CD14-positive monocyte (primary cell): Measurements from ENCODE around the gene RBBP6. TPM values are rescaled to one million over a fixed set of nuclear protein-coding genes. Genes with fewer than 3 reads are reported as not detected.
A peak's percentile ranks its signal among the peaks of the same experiment; 100 is the strongest.

Experiments
- DNase-seq, 3 donors: peaks; one replicate each; pipeline ENCODE4 v3.0.0-alpha.2; 2011 to 2022
- H2AFZ ChIP-seq: 2 replicates; pipeline ENCODE4 v1.6.0; 2012; ENCODE audit warnings: mild to moderate bottlenecking, low read depth, low read length, inconsistent platforms; ENCODE audit not compliant: insufficient read depth, poor library complexity, severe bottlenecking
- H3K27ac ChIP-seq, 2 donors: 1 replicate in 1 of 2; 2 replicates in 1 of 2; pipeline ENCODE4 v1.5.1; 2012 to 2013; ENCODE audit warnings: low read length in 2 of 2, control low read depth in 1 of 2, inconsistent platforms in 1 of 2, low read depth in 1 of 2, mild to moderate bottlenecking in 1 of 2
- H3K27me3 ChIP-seq, 2 donors: one replicate each; pipeline versions ENCODE4 v1.6.0 to v1.6.1; 2011 to 2013; ENCODE audit warnings: low read length in 2 of 2; ENCODE audit not compliant: control insufficient read depth in 2 of 2, insufficient read depth in 2 of 2
- H3K36me3 ChIP-seq, 2 donors: replicated peaks in 1 of 2; 1 replicate in 1 of 2; 2 replicates in 1 of 2; pipeline versions ENCODE4 v1.5.1 to v1.6.1; 2012 to 2013; ENCODE audit warnings: low read length in 2 of 2, control low read depth in 1 of 2, inconsistent platforms in 1 of 2, mild to moderate bottlenecking in 1 of 2; ENCODE audit not compliant: insufficient read depth in 2 of 2, control insufficient read depth in 1 of 2
- H3K4me1 ChIP-seq, 2 donors: 1 replicate in 1 of 2; 2 replicates in 1 of 2; pipeline versions ENCODE4 v1.5.1 to v1.6.1; 2012 to 2013; ENCODE audit warnings: low read length in 2 of 2, control low read depth in 1 of 2, inconsistent platforms in 1 of 2, mild to moderate bottlenecking in 1 of 2, moderate library complexity in 1 of 2; ENCODE audit not compliant: insufficient read depth in 2 of 2, control insufficient read depth in 1 of 2
- H3K4me2 ChIP-seq: replicated peaks from 2 replicates; pipeline ENCODE3; 2012; ENCODE audit warnings: low read length, moderate library complexity, mild to moderate bottlenecking; ENCODE audit not compliant: poor library complexity, severe bottlenecking; ENCODE audit errors: extremely low read depth
- H3K4me3 ChIP-seq, 3 experiments: fragments of 200-600 bp in 1 of 3; sonication (generic) in 1 of 3; replicated peaks in 1 of 3; 1 replicate in 2 of 3; 2 replicates in 1 of 3; pipeline ENCODE4 v1.5.1; 2011 to 2013; ENCODE audit warnings: low read length in 3 of 3, mild to moderate bottlenecking in 3 of 3, control low read depth in 2 of 3, low read depth in 2 of 3, inconsistent platforms in 1 of 3, moderate library complexity in 1 of 3
- H3K79me2 ChIP-seq: 2 replicates; pipeline ENCODE4 v1.6.0; 2012; ENCODE audit warnings: mild to moderate bottlenecking, control low read depth, inconsistent platforms, low read length, moderate library complexity; ENCODE audit not compliant: insufficient read depth
- H3K9ac ChIP-seq: 2 replicates; pipeline ENCODE4 v1.6.0; 2017; ENCODE audit warnings: low read length, mild to moderate bottlenecking; ENCODE audit not compliant: insufficient read depth, poor library complexity, severe bottlenecking
- H3K9me3 ChIP-seq, 2 donors: replicated peaks in 1 of 2; 1 replicate in 1 of 2; 2 replicates in 1 of 2; pipeline versions ENCODE4 v1.5.1 to v1.6.1; 2012 to 2013; ENCODE audit warnings: low read length in 2 of 2, control low read depth in 1 of 2; ENCODE audit not compliant: control insufficient read depth in 1 of 2, insufficient read depth in 1 of 2
- H4K20me1 ChIP-seq: 2 replicates; pipeline ENCODE4 v1.6.0; 2012; ENCODE audit warnings: mild to moderate bottlenecking, low read length, control low read depth, moderate library complexity; ENCODE audit not compliant: insufficient read depth
- H3K27ac Mint-ChIP-seq, 7 donors: one replicate each; pipeline ENCODE4 v1.8.0; 2020; ENCODE audit warnings: mild to moderate bottlenecking in 7 of 7, mixed read lengths in 7 of 7, moderate library complexity in 6 of 7, inconsistent platforms in 2 of 7
- H3K27me3 Mint-ChIP-seq, 3 donors: one replicate each; pipeline ENCODE4 v1.8.0; 2021 to 2022; ENCODE audit warnings: low read depth in 3 of 3, mild to moderate bottlenecking in 3 of 3, mixed read lengths in 3 of 3, moderate library complexity in 3 of 3, inconsistent platforms in 1 of 3
- H3K36me3 Mint-ChIP-seq, 2 donors: one replicate each; pipeline ENCODE4 v1.8.0; 2020; ENCODE audit warnings: mixed read lengths in 2 of 2, inconsistent platforms in 1 of 2, mild to moderate bottlenecking in 1 of 2
- H3K4me1 Mint-ChIP-seq: one replicate; pipeline ENCODE4 v1.8.0; 2020; ENCODE audit warnings: mild to moderate bottlenecking, mixed read lengths
- H3K4me3 Mint-ChIP-seq, 2 donors: one replicate each; pipeline ENCODE4 v1.8.0; 2020; ENCODE audit warnings: mild to moderate bottlenecking in 2 of 2, mixed read lengths in 2 of 2, moderate library complexity in 1 of 2
- H3K9me3 Mint-ChIP-seq, 7 donors: one replicate each; pipeline ENCODE4 v1.8.0; 2020 to 2022; ENCODE audit warnings: mixed read lengths in 7 of 7, mild to moderate bottlenecking in 6 of 7, moderate library complexity in 6 of 7, inconsistent platforms in 2 of 7
- WGBS: methylation state at CpG from one replicate; pipeline ENCODE4 v1.1.5; 2013; ENCODE audit warnings: missing lambda C conversion rate; ENCODE audit not compliant: insufficient coverage; 5-methylcytosine and 5-hydroxymethylcytosine counted together
- intact Hi-C, 2 donors: fragments of 100-400 bp; cut with micrococcal nuclease; formaldehyde crosslinking; loops; one replicate each; pipeline versions ENCODE4 v1.15.0 to v1.15.1; 2023
- polyA plus RNA-seq, 3 donors: library from polyadenylated mRNA; depleted of rRNA in 1 of 3; unstranded in 2 of 3; stranded (reverse) in 1 of 3; fragments of 300-500 nt in 2 of 3; fragments of >200 nt in 1 of 3; fragmentation: Illumina TruSeq in 2 of 3; gene quantifications; 1 replicate in 2 of 3; 2 replicates in 1 of 3; pipeline ENCODE4 v1.2.3, GENCODE V29; 2012 to 2021
- TF ChIP-seq, protein P1 (sequence below): fragments of 200-600 bp; IDR thresholded peaks from one replicate; pipeline ENCODE4 v1.8.0; 2022; ENCODE audit warnings: antibody characterized with exemption, mild to moderate bottlenecking

RBBP6 gene
- polyA plus RNA-seq, 3 donors, result 13.2 to 85.2 (median 20.1) TPM

- DNase-seq, result no peak
- Histone ChIP-seq H3K9me3 (no peaks in the 10 kb centered on the region), H3K27me3 (no peaks in the 10 kb centered on the region), H2AFZ (no peak overlapping the region), H4K20me1 (no peaks in the 10 kb centered on the region), H3K79me2 (no peaks in the 10 kb centered on the region), H3K4me2 (no peak overlapping the region), H3K4me3 (no peak overlapping the region), H3K4me1 (no peaks in the 10 kb centered on the region), H3K36me3 (no peaks in the 10 kb centered on the region), H3K27ac (no peak overlapping the region), H3K9ac (no peak overlapping the region)
- no peaks in the 10 kb centered on the region for H3K36me3 Mint-ChIP-seq
- H3K9me3 Mint-ChIP-seq, result peaks cover 0 to 4% (median 0%) of the 10 kb centered on the region in 7 donors
- peaks cover 3% of the 10 kb centered on the region for H3K4me1 Mint-ChIP-seq
- no peak overlapping the region for H3K4me3 Mint-ChIP-seq
- no peak overlapping the region for H3K27ac Mint-ChIP-seq
- H3K27me3 Mint-ChIP-seq, result peaks cover 9 to 21% (median 9%) of the 10 kb centered on the region in 3 donors
- whole genome bisulfite sequencing, result 100% methylated on average over 1 of the region's 3 CpGs
- intact Hi-C loops, result no loop called here
- TF ChIP-seq, protein P1, sequence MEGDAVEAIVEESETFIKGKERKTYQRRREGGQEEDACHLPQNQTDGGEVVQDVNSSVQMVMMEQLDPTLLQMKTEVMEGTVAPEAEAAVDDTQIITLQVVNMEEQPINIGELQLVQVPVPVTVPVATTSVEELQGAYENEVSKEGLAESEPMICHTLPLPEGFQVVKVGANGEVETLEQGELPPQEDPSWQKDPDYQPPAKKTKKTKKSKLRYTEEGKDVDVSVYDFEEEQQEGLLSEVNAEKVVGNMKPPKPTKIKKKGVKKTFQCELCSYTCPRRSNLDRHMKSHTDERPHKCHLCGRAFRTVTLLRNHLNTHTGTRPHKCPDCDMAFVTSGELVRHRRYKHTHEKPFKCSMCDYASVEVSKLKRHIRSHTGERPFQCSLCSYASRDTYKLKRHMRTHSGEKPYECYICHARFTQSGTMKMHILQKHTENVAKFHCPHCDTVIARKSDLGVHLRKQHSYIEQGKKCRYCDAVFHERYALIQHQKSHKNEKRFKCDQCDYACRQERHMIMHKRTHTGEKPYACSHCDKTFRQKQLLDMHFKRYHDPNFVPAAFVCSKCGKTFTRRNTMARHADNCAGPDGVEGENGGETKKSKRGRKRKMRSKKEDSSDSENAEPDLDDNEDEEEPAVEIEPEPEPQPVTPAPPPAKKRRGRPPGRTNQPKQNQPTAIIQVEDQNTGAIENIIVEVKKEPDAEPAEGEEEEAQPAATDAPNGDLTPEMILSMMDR, result no peak
Observed at GRCh38 chr16:24497440-24497839, 41.9 kb upstream of the RBBP6 start.

- WGBS, result 24% methylated on average over 5 of the region's 15 CpGs
- Histone ChIP-seq H4K20me1 (no peaks in the 10 kb centered on the region), H3K9ac (no peak overlapping the region), H3K4me1 (no peaks in the 10 kb centered on the region), H3K79me2 (no peaks in the 10 kb centered on the region), H3K4me2 (no peak overlapping the region), H3K27me3 (no peaks in the 10 kb centered on the region), H3K9me3 (no peaks in the 10 kb centered on the region), H3K4me3 (no peak overlapping the region), H3K27ac (no peak overlapping the region), H2AFZ (no peak overlapping the region), H3K36me3 (no peaks in the 10 kb centered on the region)
- H3K4me3 Mint-ChIP-seq, result no peak overlapping the region
- intact Hi-C loops, result no loop called here
- peaks cover 3% of the 10 kb centered on the region for H3K4me1 Mint-ChIP-seq
- TF ChIP-seq, protein P1, result no peak
- peaks cover 0 to 2% (median 0%) of the 10 kb centered on the region in 7 donors for H3K9me3 Mint-ChIP-seq
- no peaks in the 10 kb centered on the region for H3K36me3 Mint-ChIP-seq
- peaks cover 7 to 16% (median 10%) of the 10 kb centered on the region in 3 donors for H3K27me3 Mint-ChIP-seq
- peak overlapping the region in 1 of 7 donors; percentile 59 for H3K27ac Mint-ChIP-seq
- DNase-seq, result no peak
Observed at GRCh38 chr16:24499193-24499814, 40.1 kb upstream of the RBBP6 start.
